ENCODE measurements around the gene ZNF142.

DNA sequence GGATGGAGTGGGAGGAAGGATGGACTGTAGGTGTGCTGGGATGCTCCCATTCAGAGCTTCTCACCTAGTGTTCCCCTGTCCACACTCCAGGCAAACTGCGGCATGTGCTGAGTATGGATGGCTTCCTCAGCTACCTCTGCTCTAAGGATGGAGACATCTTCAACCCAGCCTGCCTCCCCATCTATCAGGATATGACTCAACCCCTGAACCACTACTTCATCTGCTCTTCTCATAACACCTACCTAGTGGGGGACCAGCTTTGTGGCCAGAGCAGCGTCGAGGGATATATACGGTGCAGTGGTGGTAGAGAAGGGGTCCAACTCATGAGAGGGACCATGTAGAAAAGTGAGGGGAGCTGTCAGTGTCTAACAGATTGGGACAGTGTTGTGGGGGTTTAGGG lies 31.5 kb downstream of the ZNF142 start:
- TF ChIP-seq, protein P1, sequence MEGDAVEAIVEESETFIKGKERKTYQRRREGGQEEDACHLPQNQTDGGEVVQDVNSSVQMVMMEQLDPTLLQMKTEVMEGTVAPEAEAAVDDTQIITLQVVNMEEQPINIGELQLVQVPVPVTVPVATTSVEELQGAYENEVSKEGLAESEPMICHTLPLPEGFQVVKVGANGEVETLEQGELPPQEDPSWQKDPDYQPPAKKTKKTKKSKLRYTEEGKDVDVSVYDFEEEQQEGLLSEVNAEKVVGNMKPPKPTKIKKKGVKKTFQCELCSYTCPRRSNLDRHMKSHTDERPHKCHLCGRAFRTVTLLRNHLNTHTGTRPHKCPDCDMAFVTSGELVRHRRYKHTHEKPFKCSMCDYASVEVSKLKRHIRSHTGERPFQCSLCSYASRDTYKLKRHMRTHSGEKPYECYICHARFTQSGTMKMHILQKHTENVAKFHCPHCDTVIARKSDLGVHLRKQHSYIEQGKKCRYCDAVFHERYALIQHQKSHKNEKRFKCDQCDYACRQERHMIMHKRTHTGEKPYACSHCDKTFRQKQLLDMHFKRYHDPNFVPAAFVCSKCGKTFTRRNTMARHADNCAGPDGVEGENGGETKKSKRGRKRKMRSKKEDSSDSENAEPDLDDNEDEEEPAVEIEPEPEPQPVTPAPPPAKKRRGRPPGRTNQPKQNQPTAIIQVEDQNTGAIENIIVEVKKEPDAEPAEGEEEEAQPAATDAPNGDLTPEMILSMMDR (IDR thresholded peaks at IDR 0.05): no peak
- TF ChIP-seq POLR2AphosphoS5 (IDR thresholded peaks at IDR 0.05; ENCODE audit: low read depth, low read length) (no peak), SIN3A (IDR thresholded peaks at IDR 0.05; ENCODE audit: borderline replicate concordance, insufficient read depth, low read depth, low read length) (no peak), TCF7L2 (IDR thresholded peaks at IDR 0.05; ENCODE audit: low read depth, low read length) (no peak)
- TF ChIP-seq, protein P2, sequence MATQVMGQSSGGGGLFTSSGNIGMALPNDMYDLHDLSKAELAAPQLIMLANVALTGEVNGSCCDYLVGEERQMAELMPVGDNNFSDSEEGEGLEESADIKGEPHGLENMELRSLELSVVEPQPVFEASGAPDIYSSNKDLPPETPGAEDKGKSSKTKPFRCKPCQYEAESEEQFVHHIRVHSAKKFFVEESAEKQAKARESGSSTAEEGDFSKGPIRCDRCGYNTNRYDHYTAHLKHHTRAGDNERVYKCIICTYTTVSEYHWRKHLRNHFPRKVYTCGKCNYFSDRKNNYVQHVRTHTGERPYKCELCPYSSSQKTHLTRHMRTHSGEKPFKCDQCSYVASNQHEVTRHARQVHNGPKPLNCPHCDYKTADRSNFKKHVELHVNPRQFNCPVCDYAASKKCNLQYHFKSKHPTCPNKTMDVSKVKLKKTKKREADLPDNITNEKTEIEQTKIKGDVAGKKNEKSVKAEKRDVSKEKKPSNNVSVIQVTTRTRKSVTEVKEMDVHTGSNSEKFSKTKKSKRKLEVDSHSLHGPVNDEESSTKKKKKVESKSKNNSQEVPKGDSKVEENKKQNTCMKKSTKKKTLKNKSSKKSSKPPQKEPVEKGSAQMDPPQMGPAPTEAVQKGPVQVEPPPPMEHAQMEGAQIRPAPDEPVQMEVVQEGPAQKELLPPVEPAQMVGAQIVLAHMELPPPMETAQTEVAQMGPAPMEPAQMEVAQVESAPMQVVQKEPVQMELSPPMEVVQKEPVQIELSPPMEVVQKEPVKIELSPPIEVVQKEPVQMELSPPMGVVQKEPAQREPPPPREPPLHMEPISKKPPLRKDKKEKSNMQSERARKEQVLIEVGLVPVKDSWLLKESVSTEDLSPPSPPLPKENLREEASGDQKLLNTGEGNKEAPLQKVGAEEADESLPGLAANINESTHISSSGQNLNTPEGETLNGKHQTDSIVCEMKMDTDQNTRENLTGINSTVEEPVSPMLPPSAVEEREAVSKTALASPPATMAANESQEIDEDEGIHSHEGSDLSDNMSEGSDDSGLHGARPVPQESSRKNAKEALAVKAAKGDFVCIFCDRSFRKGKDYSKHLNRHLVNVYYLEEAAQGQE (IDR thresholded peaks at IDR 0.05; ENCODE audit: insufficient read depth in 1 of 2, low read depth in 2 of 2, low read length in 1 of 2): no peak

Data from Panc1 (cell line).